Nephron (organoid): ENCODE measurements around the gene STK32C.

Experiments used
- H3K27ac Mint-ChIP-seq, 3 experiments: 2 replicates each; pipeline ENCODE4 v1.8.0; 2020; ENCODE audit warnings: mixed read lengths in 3 of 3, mild to moderate bottlenecking in 2 of 3, moderate library complexity in 1 of 3
- H3K27me3 Mint-ChIP-seq: 2 replicates; pipeline ENCODE4 v1.8.0; 2021; ENCODE audit warnings: low read depth, mild to moderate bottlenecking, moderate library complexity, mixed read lengths
- H3K36me3 Mint-ChIP-seq: 2 replicates; pipeline ENCODE4 v1.8.0; 2020; ENCODE audit warnings: low read depth, mixed read lengths
- H3K4me1 Mint-ChIP-seq: 2 replicates; pipeline ENCODE4 v1.8.0; 2020; ENCODE audit warnings: mixed read lengths
- H3K4me3 Mint-ChIP-seq, 3 experiments: 2 replicates each; pipeline ENCODE4 v1.8.0; 2020; ENCODE audit warnings: mild to moderate bottlenecking in 3 of 3, mixed read lengths in 3 of 3, moderate library complexity in 2 of 3
- H3K9me3 Mint-ChIP-seq: 2 replicates; pipeline ENCODE4 v1.8.0; 2020; ENCODE audit warnings: mixed read lengths
- TF ChIP-seq, protein P1 (sequence below), 3 experiments: fragments of 200-600 bp; sonication (generic); IDR thresholded peaks; one replicate each; pipeline ENCODE4 v1.5.0; 2021; ENCODE audit warnings: antibody characterized with exemption in 3 of 3; ENCODE audit not compliant: unreplicated experiment in 3 of 3

Gene STK32C

DNA sequence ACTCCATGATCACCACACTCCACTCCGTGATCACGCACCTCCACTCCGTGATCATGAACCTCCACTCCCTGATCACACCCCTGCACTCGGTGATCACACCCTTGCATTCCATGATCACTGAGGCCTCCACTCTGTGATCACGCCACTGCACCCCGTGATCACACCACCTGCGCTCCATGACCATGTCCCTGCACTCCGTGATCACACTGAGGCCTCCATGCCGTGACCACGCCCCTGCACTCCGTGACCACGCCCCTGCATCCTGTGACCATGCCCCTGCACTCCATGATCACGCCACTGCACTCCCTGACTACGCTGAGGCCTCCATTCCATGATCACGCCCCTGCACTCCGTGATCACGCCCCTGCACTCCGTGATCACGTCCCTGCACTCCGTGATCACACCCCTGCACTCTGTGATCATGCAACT, 27.1 kb downstream of the STK32C start:
- Mint-ChIP-seq H3K4me3 (no peak overlapping the region), H3K27me3 (peaks cover 35% of the 10 kb centered on the region), H3K9me3 (no peaks in the 10 kb centered on the region), H3K4me1 (peaks cover 21% of the 10 kb centered on the region), H3K27ac (no peak overlapping the region), H3K36me3 (no peaks in the 10 kb centered on the region)
- TF ChIP-seq, protein P1, sequence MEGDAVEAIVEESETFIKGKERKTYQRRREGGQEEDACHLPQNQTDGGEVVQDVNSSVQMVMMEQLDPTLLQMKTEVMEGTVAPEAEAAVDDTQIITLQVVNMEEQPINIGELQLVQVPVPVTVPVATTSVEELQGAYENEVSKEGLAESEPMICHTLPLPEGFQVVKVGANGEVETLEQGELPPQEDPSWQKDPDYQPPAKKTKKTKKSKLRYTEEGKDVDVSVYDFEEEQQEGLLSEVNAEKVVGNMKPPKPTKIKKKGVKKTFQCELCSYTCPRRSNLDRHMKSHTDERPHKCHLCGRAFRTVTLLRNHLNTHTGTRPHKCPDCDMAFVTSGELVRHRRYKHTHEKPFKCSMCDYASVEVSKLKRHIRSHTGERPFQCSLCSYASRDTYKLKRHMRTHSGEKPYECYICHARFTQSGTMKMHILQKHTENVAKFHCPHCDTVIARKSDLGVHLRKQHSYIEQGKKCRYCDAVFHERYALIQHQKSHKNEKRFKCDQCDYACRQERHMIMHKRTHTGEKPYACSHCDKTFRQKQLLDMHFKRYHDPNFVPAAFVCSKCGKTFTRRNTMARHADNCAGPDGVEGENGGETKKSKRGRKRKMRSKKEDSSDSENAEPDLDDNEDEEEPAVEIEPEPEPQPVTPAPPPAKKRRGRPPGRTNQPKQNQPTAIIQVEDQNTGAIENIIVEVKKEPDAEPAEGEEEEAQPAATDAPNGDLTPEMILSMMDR (IDR thresholded peaks at IDR 0.05; ENCODE audit: unreplicated experiment in 3 of 3) = no peak

- H3K36me3 Mint-ChIP-seq = no peaks in the 10 kb centered on the region
- no peak overlapping the region for H3K27ac Mint-ChIP-seq
- H3K4me1 Mint-ChIP-seq = peaks cover 21% of the 10 kb centered on the region
- H3K4me3 Mint-ChIP-seq = no peak overlapping the region
- peaks cover 31% of the 10 kb centered on the region for H3K27me3 Mint-ChIP-seq
- H3K9me3 Mint-ChIP-seq = no peaks in the 10 kb centered on the region
- TF ChIP-seq, protein P1 (IDR thresholded peaks at IDR 0.05; ENCODE audit: unreplicated experiment in 3 of 3) = no peak
Observed at GRCh38 chr10:132279873-132280645, 27.7 kb downstream of the STK32C start.

DNA sequence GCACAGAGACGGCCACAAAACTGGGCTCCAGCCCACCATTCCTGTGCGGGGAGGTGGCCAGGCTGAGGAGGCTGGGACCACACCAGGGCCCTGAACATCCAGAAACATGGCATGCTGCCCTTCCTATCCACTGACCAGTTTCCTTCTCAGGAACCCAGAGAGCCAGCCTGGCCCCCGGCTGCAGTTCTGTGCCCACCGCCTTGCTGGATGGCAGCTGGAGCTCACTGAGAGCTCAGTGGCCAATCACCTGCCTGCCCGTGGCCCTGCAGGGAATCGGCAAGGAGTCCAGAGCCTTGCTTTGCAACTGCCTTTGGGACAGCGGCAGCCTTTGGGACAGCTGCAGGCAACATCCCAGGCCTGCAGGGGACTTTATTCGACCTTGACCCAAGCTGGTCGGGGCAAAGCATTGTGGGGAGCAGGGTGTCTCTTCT, 30.4 kb downstream of the STK32C start:
- Mint-ChIP-seq H3K27ac (no peak overlapping the region), H3K4me1 (peaks cover 30% of the 10 kb centered on the region), H3K9me3 (no peaks in the 10 kb centered on the region), H3K36me3 (no peaks in the 10 kb centered on the region), H3K27me3 (peaks cover 22% of the 10 kb centered on the region), H3K4me3 (no peak overlapping the region)
- TF ChIP-seq, protein P1 (IDR thresholded peaks at IDR 0.05; ENCODE audit: unreplicated experiment in 3 of 3) = no peak

DNA sequence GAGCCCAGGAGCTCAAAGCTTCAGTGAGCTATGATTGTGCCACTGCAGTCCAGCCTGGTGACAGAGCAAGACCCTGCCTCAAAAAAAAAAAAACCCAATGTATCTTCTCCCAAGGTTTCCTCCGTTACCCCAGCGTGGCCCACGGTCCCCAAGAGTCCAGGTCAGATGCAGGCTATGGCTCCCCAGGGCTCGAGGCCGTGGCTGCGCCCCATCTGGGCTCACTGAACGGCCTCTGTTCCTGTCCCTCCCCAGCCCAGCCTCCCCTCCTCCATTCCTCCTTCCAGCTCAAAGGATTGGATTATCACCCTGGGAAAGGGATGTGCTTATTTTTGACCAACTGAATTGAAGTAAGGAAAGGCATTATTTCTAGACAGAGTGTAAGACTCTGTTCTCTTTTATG, 31.0 kb downstream of the STK32C start:
- H3K36me3 Mint-ChIP-seq = no peaks in the 10 kb centered on the region
- H3K27me3 Mint-ChIP-seq = peaks cover 24% of the 10 kb centered on the region
- TF ChIP-seq, protein P1 (IDR thresholded peaks at IDR 0.05; ENCODE audit: unreplicated experiment in 3 of 3) = no peak
- no peak overlapping the region for H3K4me3 Mint-ChIP-seq
- H3K27ac Mint-ChIP-seq = no peak overlapping the region
- H3K4me1 Mint-ChIP-seq = peaks cover 34% of the 10 kb centered on the region
- H3K9me3 Mint-ChIP-seq = no peaks in the 10 kb centered on the region

DNA sequence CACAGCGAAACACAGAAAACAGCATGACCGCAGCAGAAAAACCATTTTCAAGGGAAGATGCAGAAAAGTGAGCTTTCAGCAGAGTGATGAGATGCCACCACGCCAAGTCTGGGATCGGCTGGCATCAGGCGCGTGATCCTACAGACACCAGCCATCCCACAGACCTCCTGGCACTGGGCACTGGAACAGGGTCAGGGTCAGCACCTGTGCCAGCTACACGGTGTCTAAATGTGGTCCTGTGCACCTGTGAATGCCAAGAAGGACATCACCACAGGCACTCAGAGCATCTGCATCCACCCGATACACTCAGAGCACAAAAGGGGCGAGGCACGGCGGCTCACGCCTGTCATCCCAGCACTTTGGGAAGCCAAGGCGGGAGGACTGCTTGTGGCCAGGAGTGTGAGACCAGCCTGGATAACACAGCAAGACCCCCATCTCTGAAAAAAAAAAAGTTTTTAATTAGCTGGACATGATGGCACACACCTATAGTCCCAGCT, 31.5 kb downstream of the STK32C start:
- Mint-ChIP-seq H3K9me3 (no peaks in the 10 kb centered on the region), H3K27ac (no peak overlapping the region), H3K27me3 (peaks cover 24% of the 10 kb centered on the region), H3K4me1 (peaks cover 33% of the 10 kb centered on the region), H3K4me3 (no peak overlapping the region), H3K36me3 (no peaks in the 10 kb centered on the region)
- TF ChIP-seq, protein P1 (IDR thresholded peaks at IDR 0.05; ENCODE audit: unreplicated experiment in 3 of 3) = no peak
